Upper lobe of left lung (tissue), 6 donors: ENCODE results near the gene ULK1. TPM values are rescaled to one million over a fixed set of nuclear protein-coding genes. Genes with fewer than 3 reads are reported as not detected.
A peak's percentile ranks its signal among the peaks of the same experiment; 100 is the strongest.

ENCODE experiments used
- ATAC-seq, 2 donors: fragments of 200-7000 bp; cut with Tn5 transposase; one replicate each; pipeline ENCODE4 v1.9.1; 2022; ENCODE audit warnings: mild to moderate bottlenecking in 2 of 2, moderate library complexity in 2 of 2; ENCODE audit not compliant: low FRiP score in 2 of 2
- DNase-seq, 2 donors: peaks; one replicate each; pipeline ENCODE4 v3.0.0-alpha.2; 2019 to 2020
- H3K27ac ChIP-seq, 4 donors: fragments of 200-600 bp; sonication (generic); one replicate each; pipeline ENCODE4 v1.5.1; 2016 to 2019
- H3K27me3 ChIP-seq, 4 donors: fragments of 200-600 bp; sonication (generic); one replicate each; pipeline ENCODE4 v1.5.1; 2017 to 2019
- H3K36me3 ChIP-seq, 4 donors: fragments of 200-600 bp; sonication (generic); one replicate each; pipeline ENCODE4 v1.5.1; 2016 to 2019
- H3K4me1 ChIP-seq, 4 donors: fragments of 200-600 bp; sonication (generic); one replicate each; pipeline ENCODE4 v1.5.1; 2018 to 2019
- H3K4me3 ChIP-seq, 4 donors: fragments of 200-600 bp; sonication (generic); one replicate each; pipeline ENCODE4 v1.5.1; 2017 to 2019; ENCODE audit warnings: mild to moderate bottlenecking in 2 of 4, moderate library complexity in 1 of 4
- H3K9me3 ChIP-seq, 4 donors: fragments of 200-600 bp; sonication (generic); one replicate each; pipeline ENCODE4 v1.5.1; 2018 to 2019
- EP300 ChIP-seq, 4 donors: sonication (generic); formaldehyde crosslinking; IDR thresholded peaks; one replicate each; pipeline ENCODE4 v1.5.1; 2017; ENCODE audit warnings: antibody characterized with exemption in 4 of 4, control low read depth in 2 of 4
- POLR2A ChIP-seq, 4 donors: fragments of 450-650 bp; IDR thresholded peaks; one replicate each; pipeline ENCODE4 v1.5.1; 2016 to 2017; ENCODE audit warnings: antibody characterized with exemption in 4 of 4, mild to moderate bottlenecking in 2 of 4
- POLR2AphosphoS5 ChIP-seq, 2 donors: sonication (generic); formaldehyde crosslinking; IDR thresholded peaks; one replicate each; pipeline ENCODE4 v1.5.1; 2017; ENCODE audit warnings: antibody characterized with exemption in 2 of 2
- WGBS, 2 donors: methylation state at CpG; one replicate each; pipeline ENCODE4 v1.1.5; 2017 to 2018; 5-methylcytosine and 5-hydroxymethylcytosine counted together
- total RNA-seq, 6 donors: library from RNA; depleted of rRNA in 4 of 6; stranded (reverse); fragments of >200 nt in 4 of 6; gene quantifications; one replicate each; pipeline versions ENCODE4 v1.1.0 to v1.2.1, GENCODE V29; 2016 to 2021
- TF ChIP-seq, protein P1 (sequence below), 6 experiments: fragments of 450-650 bp in 4 of 6; fragments of 200-600 bp in 2 of 6; sonication (generic) in 2 of 6; IDR thresholded peaks; one replicate each; pipeline ENCODE4 v1.5.1; 2016 to 2019; ENCODE audit warnings: antibody characterized with exemption in 6 of 6
- donor health status: DM: no; HTN: no; CAD: no; lungs with moderate emphysema.
- donor health status: DM: no; HTN: yes; CAD: no; lungs with severe emphysema.

Gene ULK1
- total RNA-seq, 6 donors from 2014 or later, result 6.8 to 93.2 (median 40.7) TPM

DNA sequence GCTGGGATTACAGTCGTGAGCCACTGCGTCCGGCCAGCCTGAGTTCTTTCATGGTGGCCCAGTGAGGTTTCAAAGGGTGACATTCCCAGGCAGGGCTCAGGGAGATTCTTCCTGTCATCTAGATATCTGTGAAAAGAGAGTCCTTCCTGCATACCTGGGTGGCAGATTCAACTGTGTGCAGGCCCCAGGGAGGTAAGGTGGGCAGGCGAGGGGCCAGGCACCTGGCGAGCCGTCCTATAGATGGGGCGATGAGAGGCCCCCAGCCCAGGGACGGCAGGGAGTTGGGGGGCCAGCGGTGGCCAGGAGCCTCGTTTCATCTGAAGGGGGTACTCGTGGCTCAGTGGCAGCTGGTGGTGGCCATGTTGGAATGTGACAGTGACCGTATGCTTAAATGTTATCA is 48.2 kb downstream of the ULK1 start:
- ATAC-seq, result no peak
- peaks cover 5 to 51% (median 13%) of the 10 kb centered on the region in 4 donors for H3K36me3 ChIP-seq
- 97 to 98% methylated on average over 12 of the region's 12 CpGs for WGBS, 2 donors

DNA sequence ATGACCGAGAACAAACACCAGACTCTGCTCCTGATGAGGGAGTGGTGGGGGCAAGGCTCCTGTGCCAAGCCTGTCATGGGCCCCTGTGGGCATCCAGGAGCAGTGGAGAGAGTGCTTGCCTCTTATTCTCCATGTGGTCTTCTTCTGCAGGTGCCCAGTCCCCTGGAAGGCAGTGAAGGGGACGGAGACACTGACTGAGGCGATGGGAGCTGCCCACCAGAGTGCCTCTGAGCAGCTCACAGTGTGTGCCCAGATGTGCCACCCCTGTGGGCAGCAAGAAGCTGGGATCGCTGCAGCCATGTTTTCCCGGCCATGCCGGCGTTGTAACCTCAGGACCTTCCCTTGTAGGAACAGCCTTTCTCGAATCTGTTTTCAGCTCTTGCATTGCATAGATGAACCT is 49.0 kb downstream of the ULK1 start:
- 92 to 98% methylated on average over 7 to 8 of the region's 8 CpGs for WGBS, 2 donors
- TF ChIP-seq EP300 (IDR thresholded peaks at IDR 0.05), result no peak
- TF ChIP-seq POLR2AphosphoS5 (IDR thresholded peaks at IDR 0.05), result no peak
- Histone ChIP-seq H3K36me3 (peaks cover 5 to 51% (median 13%) of the 10 kb centered on the region in 4 donors), H3K4me3 (no peak overlapping the region), H3K27ac (no peak overlapping the region), H3K9me3 (no peaks in the 10 kb centered on the region), H3K27me3 (no peaks in the 10 kb centered on the region), H3K4me1 (peaks cover 0 to 7% (median 2%) of the 10 kb centered on the region in 4 donors)
- no peak for ATAC-seq
- DNase-seq, result no peak

More for the DNA sequence above, 48.2 kb downstream of the ULK1 start:
- Histone ChIP-seq H3K4me1 (no peaks in the 10 kb centered on the region), H3K4me3 (no peak overlapping the region), H3K9me3 (no peaks in the 10 kb centered on the region), H3K27me3 (no peaks in the 10 kb centered on the region), H3K27ac (no peak overlapping the region)
- no peak for DNase-seq
- TF ChIP-seq, protein P1, sequence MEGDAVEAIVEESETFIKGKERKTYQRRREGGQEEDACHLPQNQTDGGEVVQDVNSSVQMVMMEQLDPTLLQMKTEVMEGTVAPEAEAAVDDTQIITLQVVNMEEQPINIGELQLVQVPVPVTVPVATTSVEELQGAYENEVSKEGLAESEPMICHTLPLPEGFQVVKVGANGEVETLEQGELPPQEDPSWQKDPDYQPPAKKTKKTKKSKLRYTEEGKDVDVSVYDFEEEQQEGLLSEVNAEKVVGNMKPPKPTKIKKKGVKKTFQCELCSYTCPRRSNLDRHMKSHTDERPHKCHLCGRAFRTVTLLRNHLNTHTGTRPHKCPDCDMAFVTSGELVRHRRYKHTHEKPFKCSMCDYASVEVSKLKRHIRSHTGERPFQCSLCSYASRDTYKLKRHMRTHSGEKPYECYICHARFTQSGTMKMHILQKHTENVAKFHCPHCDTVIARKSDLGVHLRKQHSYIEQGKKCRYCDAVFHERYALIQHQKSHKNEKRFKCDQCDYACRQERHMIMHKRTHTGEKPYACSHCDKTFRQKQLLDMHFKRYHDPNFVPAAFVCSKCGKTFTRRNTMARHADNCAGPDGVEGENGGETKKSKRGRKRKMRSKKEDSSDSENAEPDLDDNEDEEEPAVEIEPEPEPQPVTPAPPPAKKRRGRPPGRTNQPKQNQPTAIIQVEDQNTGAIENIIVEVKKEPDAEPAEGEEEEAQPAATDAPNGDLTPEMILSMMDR (IDR thresholded peaks at IDR 0.05), result no peak
- TF ChIP-seq POLR2A (IDR thresholded peaks at IDR 0.05), result no peak
- TF ChIP-seq POLR2AphosphoS5 (IDR thresholded peaks at IDR 0.05), result no peak
- no peak for TF ChIP-seq EP300 (IDR thresholded peaks at IDR 0.05)

DNA sequence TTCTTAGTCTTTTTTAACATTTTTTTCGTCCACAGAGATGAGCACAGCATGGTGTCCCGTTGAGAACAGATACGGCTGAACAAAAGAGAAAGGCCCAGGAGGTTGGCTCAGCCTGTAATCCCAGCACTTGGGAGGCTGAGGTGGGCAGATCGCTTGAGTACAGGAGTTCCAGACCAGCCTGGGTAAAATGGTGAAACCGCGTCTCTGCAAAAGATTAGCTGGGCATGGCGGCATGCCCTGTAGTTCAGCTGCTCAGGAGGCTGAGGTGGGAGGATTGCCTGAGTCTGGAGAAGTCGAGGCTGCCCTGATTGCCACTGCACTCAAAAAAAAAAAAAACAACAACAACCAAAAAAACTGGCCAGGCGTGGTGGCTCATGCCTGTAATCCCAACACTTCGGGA is 49.5 kb downstream of the ULK1 start:
- H3K4me1 ChIP-seq, result peaks cover 0 to 12% (median 2%) of the 10 kb centered on the region in 4 donors
- DNase-seq, result no peak
- H3K36me3 ChIP-seq, result peaks cover 5 to 51% (median 13%) of the 10 kb centered on the region in 4 donors
- TF ChIP-seq POLR2AphosphoS5 (IDR thresholded peaks at IDR 0.05) (no peak), POLR2A (IDR thresholded peaks at IDR 0.05) (no peak), EP300 (IDR thresholded peaks at IDR 0.05) (no peak)
- TF ChIP-seq, protein P1 (IDR thresholded peaks at IDR 0.05), result no peak
- no peak overlapping the region for H3K4me3 ChIP-seq
- H3K27ac ChIP-seq, result no peak overlapping the region
- H3K27me3 ChIP-seq, result no peaks in the 10 kb centered on the region
- 89 to 98% methylated on average over 10 of the region's 10 CpGs for WGBS, 2 donors
- ATAC-seq, result no peak
- no peaks in the 10 kb centered on the region for H3K9me3 ChIP-seq

DNA sequence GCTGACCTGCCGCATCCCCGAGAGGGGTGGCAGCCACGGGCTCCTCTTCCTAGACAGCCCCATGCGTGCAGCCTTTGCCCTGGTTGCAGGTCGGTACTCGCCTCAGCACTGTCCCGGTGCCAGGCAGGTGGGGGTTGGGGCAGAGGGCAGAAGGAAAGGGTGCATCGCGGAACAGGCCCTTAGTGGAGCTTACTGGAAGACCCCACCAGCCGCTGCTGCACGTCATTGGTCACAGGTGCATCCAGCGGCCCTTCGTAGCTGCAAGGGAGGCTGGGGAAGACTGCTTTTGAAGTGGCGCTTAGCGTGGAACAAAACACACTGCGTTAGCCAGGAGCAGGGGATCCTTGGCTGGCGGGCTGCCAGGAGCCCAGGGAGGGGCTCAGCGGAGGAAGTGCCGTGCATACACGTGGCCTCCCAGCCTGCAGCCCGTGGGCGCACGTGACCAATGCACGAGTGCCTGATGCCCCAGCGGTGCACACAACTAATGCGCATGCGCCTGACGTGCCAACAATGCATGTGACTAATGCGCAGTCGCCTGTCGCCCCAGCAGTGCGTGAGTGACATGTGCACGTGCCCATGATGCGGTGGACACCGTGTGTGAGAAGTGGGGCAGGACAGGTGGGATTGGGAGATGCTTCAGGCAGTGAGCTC is 50.3 kb downstream of the ULK1 start:
- TF ChIP-seq EP300 (IDR thresholded peaks at IDR 0.05) (no peak), POLR2A (IDR thresholded peaks at IDR 0.05) (no peak), POLR2AphosphoS5 (IDR thresholded peaks at IDR 0.05) (no peak)
- TF ChIP-seq, protein P1 (IDR thresholded peaks at IDR 0.05), result no peak
- no peaks in the 10 kb centered on the region for H3K27me3 ChIP-seq
- ATAC-seq (no peak), DNase-seq (peak in 1 of 2 donors; percentile 80)
- 93% methylated on average over 31 to 35 of the region's 35 CpGs for WGBS, 2 donors
- H3K36me3 ChIP-seq, result peaks cover 5 to 42% (median 11%) of the 10 kb centered on the region in 4 donors
- H3K4me3 ChIP-seq, result no peak overlapping the region
- H3K4me1 ChIP-seq, result peaks cover 0 to 18% (median 3%) of the 10 kb centered on the region in 4 donors
- no peak overlapping the region for H3K27ac ChIP-seq
- H3K9me3 ChIP-seq, result no peaks in the 10 kb centered on the region

DNA sequence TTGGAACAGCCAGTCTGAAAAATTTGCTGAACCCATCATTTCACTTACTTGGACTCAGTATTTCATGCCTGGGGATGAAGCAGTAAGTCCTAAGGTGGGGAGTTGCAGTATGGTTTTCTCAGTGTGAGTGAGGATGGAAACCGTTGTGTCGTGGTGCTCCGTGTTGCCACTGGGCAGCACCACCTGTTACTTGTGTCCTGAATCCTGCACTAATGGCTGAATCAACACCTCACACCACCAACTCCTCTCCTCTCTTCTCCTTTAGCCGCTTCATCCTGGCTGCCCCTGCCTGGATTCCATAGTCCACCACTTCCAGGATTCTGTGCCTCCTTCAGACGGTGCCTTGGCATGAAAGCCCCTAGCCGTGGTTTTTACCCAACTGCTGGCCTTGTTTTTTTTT is 52.3 kb downstream of the ULK1 start:
- Histone ChIP-seq H3K36me3 (peaks cover 4 to 28% (median 5%) of the 10 kb centered on the region in 4 donors), H3K9me3 (no peaks in the 10 kb centered on the region), H3K4me3 (no peak overlapping the region), H3K27me3 (no peaks in the 10 kb centered on the region), H3K27ac (no peak overlapping the region), H3K4me1 (peaks cover 8 to 35% (median 14%) of the 10 kb centered on the region in 4 donors)
- DNase-seq (no peak), ATAC-seq (no peak)
- TF ChIP-seq POLR2A (IDR thresholded peaks at IDR 0.05), result no peak
- no peak for TF ChIP-seq POLR2AphosphoS5 (IDR thresholded peaks at IDR 0.05)
- TF ChIP-seq, protein P1 (IDR thresholded peaks at IDR 0.05), result no peak
- no peak for TF ChIP-seq EP300 (IDR thresholded peaks at IDR 0.05)
- 75 to 88% methylated on average over 6 of the region's 6 CpGs for WGBS, 2 donors
